C4-2B (cell line): ENCODE data around the gene SPSB1.

Experiments used
- CTCF ChIP-seq: fragments of 450-650 bp; conservative IDR thresholded peaks from 2 replicates; pipeline ENCODE4 v1.5.1; 2017; ENCODE audit warnings: mild to moderate bottlenecking
- ZFX ChIP-seq: fragments of 450-650 bp; IDR thresholded peaks from 2 replicates; pipeline ENCODE4 v1.6.1; 2017

GRCh38 chr1:9281908-9282695 lies 10.6 kb upstream of the SPSB1 start:
- no peak for TF ChIP-seq CTCF
- no peak for TF ChIP-seq ZFX
